Measurements from ENCODE around the gene SPAG8.
A peak's percentile ranks its signal among the peaks of the same experiment; 100 is the strongest.

SPAG8 gene

GRCh38 chr9:35836595-35836994 is 24.5 kb upstream of the SPAG8 start:
- no peak for DNase-seq

- DNase-seq = no peak
Observed at GRCh38 chr9:35835766-35836165, 23.7 kb upstream of the SPAG8 start.

DNA sequence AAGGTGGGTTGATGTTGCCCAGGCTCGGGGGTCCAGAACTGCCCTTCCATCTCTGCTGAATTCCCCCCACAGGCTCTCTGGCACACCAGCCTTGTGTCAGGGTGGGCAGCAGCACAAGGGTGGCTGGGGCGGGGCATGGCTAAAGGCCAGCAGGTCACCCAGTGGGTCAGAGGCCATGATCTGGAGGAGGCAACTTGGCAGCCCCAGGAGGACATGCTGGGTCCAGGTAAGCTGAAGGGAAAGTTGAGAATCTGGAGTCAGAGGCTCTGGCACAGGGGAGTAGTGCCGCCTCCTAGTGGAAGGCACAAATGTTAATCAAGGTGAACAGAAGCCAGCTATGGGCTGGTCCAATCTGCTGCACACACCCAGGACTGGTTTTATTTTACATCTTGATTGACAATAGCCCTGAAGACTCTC is 23.2 kb upstream of the SPAG8 start:
- DNase-seq = no peak

- no peak for DNase-seq
Observed at GRCh38 chr9:35834260-35835215, 22.5 kb upstream of the SPAG8 start.

DNA sequence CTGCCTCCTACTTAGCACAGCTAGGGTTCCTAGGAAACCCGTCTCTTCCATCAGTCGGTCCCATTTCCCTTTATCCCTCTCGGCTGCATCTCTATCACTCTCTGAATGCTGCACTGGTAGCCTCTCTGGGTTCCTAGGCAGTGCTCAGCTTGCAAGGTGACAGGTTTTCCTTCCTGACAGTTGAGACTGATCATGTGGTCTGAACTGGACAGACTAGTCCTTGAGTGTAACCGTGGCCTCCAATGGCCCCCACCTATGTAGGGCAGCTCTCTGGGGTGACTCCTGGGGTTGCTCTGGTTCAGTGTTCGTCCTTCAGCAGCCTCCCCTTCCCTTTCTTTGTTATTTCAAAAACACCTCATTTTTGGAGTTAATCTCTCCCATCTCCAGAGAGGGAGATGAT is 20.8 kb upstream of the SPAG8 start:
- no peak for DNase-seq

DNA sequence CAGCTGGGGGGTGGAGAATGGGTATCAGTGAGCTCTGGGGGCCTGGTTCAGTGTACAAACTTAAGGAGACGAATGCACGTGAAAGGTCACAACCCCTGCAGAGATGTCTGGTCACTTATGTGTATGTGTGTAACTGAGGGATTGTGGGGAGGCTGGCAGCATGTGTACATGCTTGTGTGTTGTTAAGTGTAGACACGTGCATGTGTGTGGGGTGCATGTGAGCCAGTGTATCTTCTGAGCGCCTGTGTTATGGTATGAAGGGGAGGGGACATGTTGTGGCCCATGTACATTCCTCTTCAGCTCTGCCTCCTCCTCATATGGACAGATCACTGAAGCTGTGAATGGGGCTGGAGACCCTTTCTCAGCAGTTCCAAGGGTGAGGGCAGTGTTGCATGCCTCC is 19.0 kb upstream of the SPAG8 start:
- DNase-seq = no peak

DNA sequence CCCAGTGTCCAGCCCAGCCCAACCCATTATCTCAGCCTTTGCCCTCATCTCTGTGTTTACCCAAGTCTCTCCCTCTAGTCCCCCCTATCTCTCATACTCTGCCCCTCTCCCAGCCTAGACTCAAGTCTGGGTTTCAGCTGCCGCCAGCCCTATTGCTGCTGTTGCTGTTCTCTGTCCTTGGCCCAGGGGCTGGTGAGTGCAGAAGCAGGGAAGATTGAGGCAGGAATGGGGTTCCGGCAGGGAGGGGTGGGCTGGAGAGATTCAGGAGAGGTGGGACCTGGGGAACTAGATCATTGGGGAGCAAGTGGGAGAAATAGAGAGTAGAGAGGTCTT is 17.7 kb upstream of the SPAG8 start:
- no peak for DNase-seq

GRCh38 chr9:35829084-35829763 is 17.2 kb upstream of the SPAG8 start, which contains the start of gene TMEM8B:
TMEM8B (plus strand) TSS chr9:35829228; CDS start chr9:35829448, 220 bp downstream.
- peak; percentile 94 to 96 for DNase-seq

- DNase-seq = no peak
Observed at GRCh38 chr9:35828716-35829083, 16.6 kb upstream of the SPAG8 start, which contains the start of gene FAM221B. FAM221B (minus strand) TSS chr9:35828732; CDS start chr9:35826161, 2,571 bp downstream.

DNA sequence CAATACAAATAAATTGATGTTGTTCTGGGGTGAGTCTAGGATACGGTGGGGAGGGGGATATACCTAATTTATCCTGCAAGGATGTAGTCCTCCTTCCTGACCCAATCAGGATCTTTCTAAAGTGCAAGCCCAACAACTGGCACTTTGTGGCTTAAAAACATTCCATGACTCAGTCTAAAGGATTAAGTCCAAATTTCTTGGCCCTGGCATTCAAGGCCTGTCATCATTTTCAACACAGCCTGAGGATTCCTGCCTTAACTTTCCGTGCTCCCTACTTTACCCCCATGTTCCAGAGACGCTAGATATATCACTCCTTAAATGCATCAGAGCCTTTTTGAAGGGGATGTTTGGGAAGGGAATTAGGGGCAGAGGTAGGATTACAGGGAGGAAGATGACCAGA is 15.4 kb upstream of the SPAG8 start:
- DNase-seq = no peak

GRCh38 chr9:35826071-35826701 is 14.1 kb upstream of the SPAG8 start:
- DNase-seq = peak; percentile 40 to 59

- DNase-seq = no peak
Observed at GRCh38 chr9:35822926-35823325, 10.9 kb upstream of the SPAG8 start.

GRCh38 chr9:35820076-35820475 is 8.0 kb upstream of the SPAG8 start:
- no peak for DNase-seq

DNA sequence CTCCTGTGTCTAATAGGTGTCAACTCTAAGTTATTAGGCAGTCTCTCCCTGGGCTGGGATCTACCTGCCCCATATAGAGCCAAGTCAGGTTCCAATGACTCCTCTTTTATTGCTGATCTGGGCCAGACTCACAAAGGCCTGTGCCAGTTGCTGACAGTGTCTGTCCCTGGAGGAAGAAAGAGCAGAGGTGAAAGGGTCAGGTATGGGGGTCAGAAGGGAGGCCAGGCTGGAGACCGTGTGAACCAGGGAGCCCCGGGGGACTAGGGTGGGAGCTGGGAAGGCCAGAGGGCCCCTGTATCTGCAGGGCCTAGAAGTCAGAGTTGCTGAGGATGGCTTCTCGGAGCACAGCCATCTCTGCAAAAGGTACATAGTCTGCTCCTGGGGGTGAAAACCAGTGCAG is 6.3 kb upstream of the SPAG8 start:
- no peak for DNase-seq

DNA sequence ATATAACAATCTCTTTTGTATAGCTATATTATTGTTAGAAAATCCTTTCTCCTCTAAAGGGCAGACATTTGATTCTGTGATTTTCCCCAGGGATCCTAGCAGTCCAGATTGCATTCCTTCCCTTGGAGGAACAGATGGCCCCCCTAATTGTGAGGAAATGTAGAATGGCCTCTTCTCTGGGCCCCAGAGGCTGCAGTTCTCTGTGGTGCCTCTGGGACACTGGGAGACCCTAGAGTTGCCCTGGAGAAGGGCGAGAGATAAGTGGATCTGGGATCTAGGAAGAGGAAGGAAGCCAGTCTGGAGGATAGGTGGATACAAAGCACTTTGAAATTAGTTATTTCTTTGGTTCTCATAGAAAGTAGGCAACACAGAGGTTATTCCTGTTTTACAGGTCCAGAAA is 4.6 kb upstream of the SPAG8 start:
- DNase-seq = no peak

DNA sequence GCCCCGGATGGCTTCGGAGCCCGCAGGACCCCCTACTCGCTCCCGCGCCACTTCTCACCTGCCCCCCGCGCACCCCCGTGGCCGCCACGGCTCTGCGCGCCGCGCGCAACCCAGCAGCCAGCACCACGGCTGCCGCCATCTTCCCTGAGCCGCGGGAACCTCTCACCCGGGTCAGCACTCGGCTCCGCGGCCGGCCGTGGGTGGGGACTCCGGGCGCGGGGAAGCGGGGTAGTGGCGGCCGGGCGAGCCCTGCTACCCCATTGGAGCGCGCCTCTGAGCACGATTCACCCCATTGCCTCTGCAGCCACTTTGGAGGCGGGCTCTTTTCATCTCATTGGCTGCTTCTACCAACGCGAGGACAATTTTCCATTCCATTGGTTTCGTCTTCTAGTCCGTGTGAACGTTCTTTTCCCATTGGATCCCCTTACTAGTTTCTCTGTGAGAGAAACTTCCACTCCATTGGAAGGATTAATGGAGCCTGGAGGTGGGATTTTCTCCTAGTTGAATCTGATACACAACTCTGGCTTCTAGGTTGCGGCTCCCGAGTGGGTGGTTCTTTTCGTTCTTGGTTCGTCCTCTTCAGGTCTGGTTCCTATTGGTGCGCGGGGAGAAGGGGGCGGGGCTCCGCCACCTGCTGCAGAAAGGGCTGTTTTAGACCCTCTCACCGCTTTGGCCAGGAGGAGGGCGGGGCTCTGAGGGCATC is 2.9 kb upstream of the SPAG8 start, which contains the start of gene HINT2:
Gene HINT2 (minus strand): TSS at position 202 of the 703 bp plus-strand sequence. CDS start 63 bp downstream, at position 139.
- peak; percentile 97 to 98 for DNase-seq

DNA sequence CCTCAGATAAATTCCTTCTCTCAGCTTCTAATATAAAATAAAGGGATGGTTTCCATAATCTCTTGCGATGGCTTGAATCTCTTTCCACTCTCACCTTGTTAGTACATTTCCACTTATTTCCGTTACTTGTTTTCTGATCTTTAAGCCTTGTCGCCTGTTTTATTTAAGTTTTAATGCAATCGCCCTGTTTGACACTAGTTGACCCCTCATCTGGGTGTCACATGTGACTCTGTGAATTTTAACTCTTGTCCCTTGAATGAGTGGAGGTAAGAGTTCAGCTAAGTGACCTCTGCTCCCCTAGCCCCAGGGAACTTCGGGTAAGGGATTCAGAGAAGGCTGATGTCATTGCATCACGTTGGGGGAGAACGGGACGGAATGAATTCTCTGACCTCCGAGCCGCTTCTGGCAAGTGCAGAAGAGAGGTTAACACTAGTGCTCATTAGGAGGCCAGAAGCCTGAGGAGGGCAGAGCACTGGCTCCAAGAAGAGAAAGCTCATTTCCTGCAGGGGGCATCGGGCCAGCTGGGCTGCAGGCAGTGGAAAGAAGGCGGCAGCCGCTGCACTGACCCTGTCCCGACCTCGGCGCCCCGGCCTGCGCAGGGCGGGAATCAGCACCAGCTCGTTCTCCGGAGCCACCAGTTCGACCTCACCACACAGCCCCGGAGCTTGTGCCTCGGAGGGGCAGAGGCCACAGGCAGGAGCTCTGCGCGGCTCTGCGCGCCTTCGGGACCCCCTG is 2.2 kb upstream of the SPAG8 start:
- DNase-seq = peak; percentile 70 to 73

GRCh38 chr9:35813434-35814105 is 1.5 kb upstream of the SPAG8 start:
- no peak for DNase-seq

DNA sequence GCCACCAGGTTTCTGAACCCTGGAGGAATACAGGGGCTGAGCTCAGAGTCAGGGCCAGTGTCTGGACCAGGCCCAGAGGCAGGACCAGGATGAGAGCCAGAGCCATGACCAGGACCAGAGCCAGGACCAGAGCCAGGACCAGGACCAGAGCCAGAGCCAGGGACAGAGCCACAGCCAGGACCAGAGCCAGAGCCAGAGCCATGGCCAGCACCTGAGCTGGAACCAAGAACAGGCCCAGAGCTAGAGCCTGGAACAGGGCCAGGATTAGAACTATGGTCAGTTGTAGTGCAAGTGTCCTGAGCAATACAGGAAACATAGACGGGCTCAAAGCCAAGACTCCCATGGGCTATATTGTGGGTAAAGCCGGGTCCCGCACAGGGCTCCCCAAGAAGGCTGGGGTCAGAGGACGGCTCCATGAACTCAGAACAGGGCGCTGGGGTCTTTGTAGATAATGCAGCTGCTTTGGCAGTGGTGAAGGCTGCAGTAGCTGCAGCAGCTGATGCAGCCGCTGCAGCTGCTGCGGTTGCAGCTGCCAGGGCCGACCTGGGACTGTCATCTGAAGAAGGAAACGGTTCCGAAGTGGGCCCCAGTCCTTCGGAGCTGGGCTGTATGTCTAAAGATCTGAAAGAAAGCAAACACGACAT is 559 bp downstream of the SPAG8 start:
- no peak for DNase-seq

- no peak for DNase-seq
Observed at GRCh38 chr9:35810122-35810521, 1.9 kb downstream of the SPAG8 start.

- DNase-seq = no peak
Observed at GRCh38 chr9:35808433-35808832, 3.6 kb downstream of the SPAG8 start.
